IMR-90 (cell line): Measurements from ENCODE around the gene HEATR1. TPM values are rescaled to one million over a fixed set of nuclear protein-coding genes. Genes with fewer than 3 reads are reported as not detected.
A peak's percentile ranks its signal among the peaks of the same experiment; 100 is the strongest.

Experiments used
- ATAC-seq: fragments of 200-7000 bp; cut with Tn5 transposase; 2 replicates; pipeline ENCODE4 v1.9.1; 2020; ENCODE audit warnings: low read depth, mild to moderate bottlenecking, moderate library complexity
- BruUV-seq: library from RNA; stranded (reverse); fragments of 400-500 nt; replicated peaks from 2 replicates; lab custom pipeline; 2021; lab: Mats Ljungman, UMichigan
- CTCF ChIA-PET: fragments of 300-600 bp; formaldehyde crosslinking; extraction: SDS; loops from one replicate; lab custom pipeline; 2021; ENCODE audit warnings: antibody characterized with exemption; lab: Yijun Ruan, JAX
- POLR2A ChIA-PET: fragments of 300-600 bp; sonication (Branson Sonifier 250); formaldehyde crosslinking; loops from one replicate; lab custom pipeline; 2022; ENCODE audit warnings: antibody characterized with exemption; ENCODE audit not compliant: unreplicated experiment; lab: Charles Lee
- DNase-seq: peaks from one replicate; pipeline ENCODE4 v3.0.0; 2013
- H2AFZ ChIP-seq: replicated peaks from 2 replicates; pipeline ENCODE3; 2013; ENCODE audit warnings: low read length, mild to moderate bottlenecking; ENCODE audit not compliant: poor library complexity
- H2AK5ac ChIP-seq: 2 replicates; pipeline ENCODE4 v1.6.1; 2013; ENCODE audit warnings: low read depth, low read length, inconsistent platforms
- H2AK9ac ChIP-seq: replicated peaks from 2 replicates; pipeline ENCODE3; 2013; ENCODE audit warnings: mild to moderate bottlenecking, low read depth, low read length, moderate library complexity; ENCODE audit not compliant: poor library complexity
- H2BK120ac ChIP-seq: 2 replicates; pipeline ENCODE4 v1.6.1; 2013; ENCODE audit warnings: low read depth, low read length, inconsistent platforms
- H2BK15ac ChIP-seq: 3 replicates; pipeline ENCODE4 v1.6.1; 2013; ENCODE audit warnings: low read depth, low read length, inconsistent platforms
- H2BK20ac ChIP-seq: 2 replicates; pipeline ENCODE4 v1.6.1; 2013; ENCODE audit warnings: low read depth, mild to moderate bottlenecking, inconsistent platforms, low read length, moderate library complexity
- H2BK5ac ChIP-seq: 2 replicates; pipeline ENCODE4 v1.6.1; 2013; ENCODE audit warnings: mild to moderate bottlenecking, low read depth, low read length, inconsistent platforms; ENCODE audit not compliant: poor library complexity, severe bottlenecking
- H3K14ac ChIP-seq: replicated peaks from 2 replicates; pipeline ENCODE4 v1.6.1; 2013; ENCODE audit warnings: low read depth, low read length, inconsistent platforms
- H3K18ac ChIP-seq: 2 replicates; pipeline ENCODE4 v1.6.1; 2013; ENCODE audit warnings: low read depth, low read length, control low read depth
- H3K23ac ChIP-seq: 2 replicates; pipeline ENCODE4 v1.6.1; 2013; ENCODE audit warnings: low read depth, low read length, inconsistent platforms
- H3K27ac ChIP-seq: 2 replicates; pipeline ENCODE4 v1.5.1; 2013; ENCODE audit warnings: mild to moderate bottlenecking, control low read depth, low read length; ENCODE audit not compliant: insufficient read depth
- H3K27me3 ChIP-seq: 2 replicates; pipeline ENCODE4 v1.6.1; 2013; ENCODE audit warnings: low read length; ENCODE audit not compliant: control insufficient read depth, insufficient read depth
- H3K36me3 ChIP-seq: 2 replicates; pipeline ENCODE4 v1.6.1; 2013; ENCODE audit warnings: low read length, mixed read lengths; ENCODE audit not compliant: control insufficient read depth, insufficient read depth
- H3K4ac ChIP-seq: 2 replicates; pipeline ENCODE4 v1.6.1; 2013; ENCODE audit warnings: low read depth, low read length, inconsistent platforms
- H3K4me1 ChIP-seq: 2 replicates; pipeline ENCODE4 v1.6.1; 2013; ENCODE audit warnings: low read length, mixed read lengths; ENCODE audit not compliant: control insufficient read depth, insufficient read depth
- H3K4me2 ChIP-seq: 2 replicates; pipeline ENCODE4 v1.6.1; 2013; ENCODE audit warnings: low read depth, mild to moderate bottlenecking, control low read depth, low read length, moderate library complexity
- H3K4me3 ChIP-seq: 2 replicates; pipeline ENCODE4 v1.5.1; 2013; ENCODE audit warnings: low read depth, mild to moderate bottlenecking, control low read depth, low read length, moderate library complexity; ENCODE audit not compliant: insufficient read depth
- H3K56ac ChIP-seq: 2 replicates; pipeline ENCODE4 v1.6.1; 2013; ENCODE audit warnings: low read length, inconsistent platforms; ENCODE audit not compliant: insufficient read depth; ENCODE audit errors: extremely low read depth
- H3K79me1 ChIP-seq, 2 experiments: 2 replicates each; pipeline ENCODE4 v1.6.1; 2013; ENCODE audit warnings: low read length in 2 of 2, inconsistent platforms in 1 of 2, low read depth in 1 of 2
- H3K9ac ChIP-seq: 2 replicates; pipeline ENCODE4 v1.6.1; 2013; ENCODE audit warnings: low read depth, low read length, control low read depth
- H3K9me1 ChIP-seq: 2 replicates; pipeline ENCODE4 v1.6.1; 2013; ENCODE audit warnings: low read length, inconsistent platforms; ENCODE audit not compliant: insufficient read depth
- H3K9me3 ChIP-seq: 2 replicates; pipeline ENCODE4 v1.6.1; 2013; ENCODE audit warnings: low read length; ENCODE audit not compliant: control insufficient read depth, insufficient read depth
- H4K20me1 ChIP-seq: 2 replicates; pipeline ENCODE4 v1.6.1; 2013; ENCODE audit warnings: low read length, inconsistent platforms; ENCODE audit not compliant: insufficient read depth
- H4K5ac ChIP-seq: 2 replicates; pipeline ENCODE4 v1.6.1; 2013; ENCODE audit warnings: mild to moderate bottlenecking, low read depth, low read length, control low read depth
- H4K8ac ChIP-seq, 2 experiments: 2 replicates each; pipeline ENCODE4 v1.6.1; 2013; ENCODE audit warnings: low read depth in 2 of 2, low read length in 2 of 2, control low read depth in 1 of 2, inconsistent platforms in 1 of 2
- H4K91ac ChIP-seq: 2 replicates; pipeline ENCODE4 v1.6.1; 2013; ENCODE audit warnings: low read depth, low read length, inconsistent platforms; ENCODE audit not compliant: insufficient read depth
- BHLHE40 ChIP-seq: fragments of 150-350 bp; IDR thresholded peaks from 2 replicates; pipeline ENCODE4 v1.6.1; 2016; ENCODE audit warnings: mild to moderate bottlenecking, low read depth, low read length
- CEBPB ChIP-seq: IDR thresholded peaks from 2 replicates; pipeline ENCODE4 v1.6.1; 2012; ENCODE audit warnings: low read depth, low read length, improper control_type of control experiment
- FOS ChIP-seq: fragments of 150-350 bp; IDR thresholded peaks from 2 replicates; pipeline ENCODE4 v1.6.1; 2016; ENCODE audit warnings: low read depth, low read length
- MAFK ChIP-seq: IDR thresholded peaks from 2 replicates; pipeline ENCODE4 v1.6.1; 2012; ENCODE audit warnings: low read depth, low read length, improper control_type of control experiment
- WGBS, 2 experiments: methylation state at CpG; one replicate each; pipeline versions ENCODE4 v1.1.5 to v1.1.7; 2013; ENCODE audit warnings: missing lambda C conversion rate in 2 of 2; ENCODE audit not compliant: insufficient read length in 1 of 2; ENCODE audit errors: extremely low coverage in 2 of 2; 5-methylcytosine and 5-hydroxymethylcytosine counted together
- dilution Hi-C: fragments of 300-500 bp; cut with HindIII; formaldehyde crosslinking; loops from one replicate; pipeline ENCODE4 v1.14.3; 2018; ENCODE audit warnings: low sequenced_read_pairs; ENCODE audit not compliant: unreplicated experiment
- in situ Hi-C: fragments of 300-500 bp; cut with MboI; formaldehyde crosslinking; loops from 3 replicates; pipeline ENCODE4 v1.14.3; 2019; ENCODE audit warnings: low sequenced_read_pairs, inconsistent platforms, mixed read lengths
- intact Hi-C: fragments of 100-400 bp; cut with micrococcal nuclease; formaldehyde crosslinking; loops from 2 replicates; pipeline ENCODE4 v1.10.0; 2022
- polyA plus RNA-seq, 3 experiments: library from polyadenylated mRNA; depleted of rRNA; stranded (reverse); fragments of >200 nt; gene quantifications; 2 replicates each; pipeline ENCODE4 v1.2.3, GENCODE V29; 2012; ENCODE audit warnings: low replicate concordance in 1 of 3
- total RNA-seq: library from RNA; depleted of rRNA; stranded (reverse); fragments of >200 nt; gene quantifications from 2 replicates; pipeline ENCODE4 v1.2.3, GENCODE V29; 2012

HEATR1 gene
- total and polyA plus RNA-seq, 2 of the 4 experiments (the other 2 are of a cell fraction) = 8.5 to 53.8 TPM

DNA sequence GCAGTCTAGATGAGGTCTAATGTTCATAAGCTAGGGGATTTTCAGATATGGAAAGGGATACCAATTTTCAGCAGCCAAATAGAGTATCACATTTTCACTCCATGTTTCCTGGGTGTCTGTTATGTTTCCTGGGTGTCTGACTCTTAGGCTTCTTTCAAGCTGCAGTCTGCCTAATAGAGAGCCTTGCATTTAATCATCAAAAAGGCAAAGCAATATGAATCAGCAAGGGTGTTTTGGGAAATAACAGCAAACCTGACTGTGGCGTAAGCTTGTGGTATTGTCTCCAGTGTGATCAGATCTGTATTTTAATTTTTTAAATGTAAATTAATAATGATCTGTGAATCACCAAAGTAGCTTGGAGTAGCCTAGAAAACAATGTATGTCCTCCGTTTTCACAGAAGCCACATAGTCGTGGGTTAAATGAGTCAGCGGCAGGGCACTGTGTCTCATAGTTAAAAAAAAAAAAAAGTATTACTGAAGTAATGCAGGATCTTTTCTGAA lies 70.1 kb downstream of the HEATR1 start:
- H3K9me3 ChIP-seq = no peaks in the 10 kb centered on the region
- no peak overlapping the region for H3K56ac ChIP-seq
- H2BK5ac ChIP-seq = no peak overlapping the region
- H3K27me3 ChIP-seq = no peaks in the 10 kb centered on the region
- dilution Hi-C loops (no loop called here), intact Hi-C loops (no loop called here), in situ Hi-C loops (no loop called here)
- no peak overlapping the region for H2AK9ac ChIP-seq
- WGBS, 2 experiments = 0% methylated on average over 1 of the region's 4 CpGs; no CpG with 5 or more reads in 1 of the 2 experiments
- ATAC-seq = peak; percentile 79
- peaks cover 11% of the 10 kb centered on the region for H3K36me3 ChIP-seq
- no peak overlapping the region for H3K27ac ChIP-seq
- H3K14ac ChIP-seq = no peak overlapping the region
- ChIA-PET CTCF (interaction anchor here (0.7 kb wide), 1 partner anchor 39 kb away, joined by 3 read pairs; no protein-coding TSS in a partner anchor), POLR2A (interaction anchor here (0.6 kb wide), 2 partner anchors 33 to 551 kb away, joined by 4 read pairs; no protein-coding TSS in a partner anchor)
- H3K4me2 ChIP-seq = peak overlapping the region; percentile 32; the same call in 1 of the 2 replicates
- no peak overlapping the region for H3K4me3 ChIP-seq
- H2BK15ac ChIP-seq = no peak overlapping the region
- peaks cover 7% of the 10 kb centered on the region for H3K4me1 ChIP-seq
- no TSS peak for BruUV-seq
- peaks cover 14 to 23% of the 10 kb centered on the region in 2 experiments for H3K79me1 ChIP-seq
- TF ChIP-seq BHLHE40 (no peak), MAFK (no peak), CEBPB (peak; percentile 50; the same call in 1 of the 2 replicates), FOS (peak; percentile 50; the same call in 1 of the 2 replicates)
- no peak overlapping the region for H3K23ac ChIP-seq
- DNase-seq = peak; percentile 78
- H4K91ac ChIP-seq = no peak overlapping the region
- H4K5ac ChIP-seq = no peak overlapping the region
- no peak overlapping the region for H4K8ac ChIP-seq
- no peaks in the 10 kb centered on the region for H4K20me1 ChIP-seq
- no peak overlapping the region for H2AK5ac ChIP-seq
- peaks cover 3% of the 10 kb centered on the region; the same call in 1 of the 2 replicates for H3K9me1 ChIP-seq
- no peak overlapping the region for H3K9ac ChIP-seq
- H2BK120ac ChIP-seq = no peak overlapping the region
- H3K4ac ChIP-seq = no peak overlapping the region
- H3K18ac ChIP-seq = no peak overlapping the region
- no peak overlapping the region for H2BK20ac ChIP-seq
- no peak overlapping the region for H2AFZ ChIP-seq
